NB4 (cell line): Measurements from ENCODE around the gene ZFYVE28.

Source experiments
- MYC ChIP-seq: IDR thresholded peaks from 2 replicates; pipeline ENCODE4 v1.6.1; 2011; ENCODE audit warnings: low read depth, low read length
- TF ChIP-seq, protein P1 (sequence below): IDR thresholded peaks from 2 replicates; pipeline ENCODE4 v1.6.1; 2011; ENCODE audit warnings: low read depth, low read length

DNA sequence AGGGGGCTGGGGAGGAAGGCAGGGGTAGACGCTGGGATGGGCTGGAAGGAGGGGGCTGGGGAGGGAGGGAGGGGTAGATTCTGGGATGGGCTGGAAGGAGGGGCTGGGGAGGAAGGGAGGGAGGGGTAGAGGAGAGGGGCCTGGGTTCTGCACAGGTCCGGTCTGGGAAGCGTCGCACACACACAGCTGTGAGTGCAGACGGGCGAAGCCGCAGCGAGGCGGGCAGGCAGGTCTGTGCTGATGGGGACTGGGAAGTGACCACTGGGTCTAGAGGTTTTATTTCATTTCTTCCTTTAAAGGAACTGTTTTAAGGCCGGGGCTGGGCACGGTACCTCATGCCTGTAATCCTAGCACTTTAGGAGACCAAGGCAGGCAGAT is 87.4 kb downstream of the ZFYVE28 start:
- TF ChIP-seq, protein P1, sequence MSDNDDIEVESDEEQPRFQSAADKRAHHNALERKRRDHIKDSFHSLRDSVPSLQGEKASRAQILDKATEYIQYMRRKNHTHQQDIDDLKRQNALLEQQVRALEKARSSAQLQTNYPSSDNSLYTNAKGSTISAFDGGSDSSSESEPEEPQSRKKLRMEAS = no peak
- no peak for TF ChIP-seq MYC
